ENCODE data around the gene MANEA.

- TF ChIP-seq CTCF (IDR thresholded peaks at IDR 0.05; ENCODE audit: insufficient read depth, low read length) = no peak
- no peak for TF ChIP-seq POLR2AphosphoS5 (IDR thresholded peaks at IDR 0.05; ENCODE audit: low read depth)
- TF ChIP-seq REST (IDR thresholded peaks at IDR 0.05; ENCODE audit: insufficient replicate concordance, low read depth) = no peak
- no peak for TF ChIP-seq GABPA (IDR thresholded peaks at IDR 0.05; ENCODE audit: low read depth)
- TF ChIP-seq SPI1 (IDR thresholded peaks at IDR 0.05; ENCODE audit: borderline replicate concordance, low read depth) = no peak
Measured at GRCh38 chr6:95629551-95629950, 52.2 kb downstream of the MANEA start.
